Measurements from ENCODE around the gene SIPA1L3.

DNA sequence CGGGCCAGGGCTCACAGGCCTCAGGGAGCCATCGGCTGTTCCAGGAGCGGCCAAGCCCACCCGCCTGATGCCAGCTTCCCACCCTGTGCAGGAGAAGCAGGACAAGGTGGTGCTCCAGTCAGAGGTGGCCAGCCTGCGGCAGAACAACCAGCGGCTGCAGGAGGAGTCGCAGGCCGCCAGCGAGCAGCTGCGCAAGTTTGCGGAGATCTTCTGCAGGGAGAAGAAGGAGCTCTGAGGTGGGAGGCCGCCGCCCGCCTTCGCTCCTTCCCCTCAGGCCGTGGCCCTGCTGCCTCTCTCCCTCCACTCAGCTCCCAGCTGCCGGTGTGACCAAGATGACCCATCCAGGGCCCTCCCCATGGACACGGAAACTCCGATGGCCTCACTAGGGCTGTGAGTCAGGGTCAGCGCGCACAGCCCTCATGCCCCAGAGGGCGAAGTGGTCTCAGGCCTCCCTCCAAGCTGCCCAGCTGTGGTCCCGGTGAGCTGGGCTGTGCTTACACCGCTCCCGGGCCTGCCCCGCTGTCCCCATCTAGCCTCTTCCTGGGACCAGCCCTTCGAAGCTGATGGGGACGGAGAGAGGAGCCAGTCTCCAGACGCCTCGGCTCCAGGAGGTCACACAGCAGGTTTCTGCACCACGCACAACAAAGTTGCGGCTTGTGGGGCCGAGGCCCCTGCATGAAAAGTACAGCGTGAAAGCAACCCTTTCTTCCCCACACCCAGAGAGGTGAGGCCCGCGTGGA lies 299.2 kb downstream of the SIPA1L3 start:
- TF ChIP-seq CTCF (IDR thresholded peaks at IDR 0.05), result no peak
- TF ChIP-seq POLR2A (IDR thresholded peaks at IDR 0.05), result no peak

Data from adrenal gland (tissue), 5 donors.